Stimulated activated CD4-positive, alpha-beta T cell treated with anti-CD3 and anti-CD28 coated beads, Interleukin-15, amount 100 ng/mL, for 1 hour (primary cell): Measurements from ENCODE around the gene RALGAPA1.
"Not testable (repeated sequence)": the region's sequence is repeated elsewhere in the genome, so short reads cannot be mapped to it uniquely, and the experiment has no call there.

ENCODE experiments used
- DNase-seq, 2 donors: peaks; one replicate each; pipeline ENCODE4 v3.0.0-alpha.2; 2020; ENCODE audit warnings: low read depth in 1 of 2, low spot score in 1 of 2

RALGAPA1 gene

DNA sequence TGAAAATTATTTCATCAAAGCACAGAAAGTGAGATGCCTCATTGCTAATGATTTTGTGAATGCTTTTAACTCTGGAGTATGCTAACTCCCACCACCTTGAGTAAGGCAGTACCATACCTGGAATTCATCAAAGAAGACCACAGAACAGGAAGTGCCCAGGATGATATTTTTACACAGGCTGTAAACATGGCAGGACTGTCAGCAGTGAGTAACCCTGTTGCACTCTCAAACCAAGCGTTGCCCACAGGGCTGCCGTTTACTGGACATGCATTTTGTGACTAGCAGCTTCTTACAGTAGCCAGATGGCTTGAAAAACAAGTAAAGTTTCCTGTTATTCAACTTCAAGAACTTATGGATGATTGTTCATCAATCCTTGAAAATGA is 42.4 kb downstream of the RALGAPA1 start:
- DNase-seq: no peak

DNA sequence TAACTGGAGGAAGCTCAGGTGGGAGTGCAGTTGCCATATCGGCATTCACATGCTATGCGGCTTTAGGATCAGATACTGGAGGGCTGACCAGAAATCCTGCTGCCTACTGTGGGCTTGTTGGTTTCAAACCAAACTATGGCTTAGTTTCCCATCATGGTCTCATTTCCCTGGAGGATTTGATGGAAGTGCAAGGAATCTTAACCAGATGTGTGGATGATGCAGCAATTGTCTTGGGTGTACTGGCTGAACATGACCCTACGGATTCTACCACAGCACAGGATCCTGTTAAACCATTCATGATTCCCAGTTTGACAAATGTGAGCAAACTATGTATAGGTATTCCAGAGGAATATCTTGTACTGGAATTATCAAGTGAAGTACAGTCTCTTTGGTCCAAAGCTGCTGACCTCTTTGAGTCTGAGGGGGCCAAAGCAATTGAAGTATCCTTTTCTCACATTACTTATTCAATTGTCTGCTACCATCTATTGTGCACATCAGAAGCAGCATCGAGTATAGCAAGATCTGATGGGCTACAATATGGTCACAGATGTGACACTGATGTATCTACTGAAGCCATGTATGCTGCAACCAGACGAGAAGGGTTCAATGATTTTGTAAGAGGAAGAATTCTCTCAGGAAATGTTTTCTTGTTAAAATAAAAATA is 42.9 kb downstream of the RALGAPA1 start:
- no peak for DNase-seq

DNA sequence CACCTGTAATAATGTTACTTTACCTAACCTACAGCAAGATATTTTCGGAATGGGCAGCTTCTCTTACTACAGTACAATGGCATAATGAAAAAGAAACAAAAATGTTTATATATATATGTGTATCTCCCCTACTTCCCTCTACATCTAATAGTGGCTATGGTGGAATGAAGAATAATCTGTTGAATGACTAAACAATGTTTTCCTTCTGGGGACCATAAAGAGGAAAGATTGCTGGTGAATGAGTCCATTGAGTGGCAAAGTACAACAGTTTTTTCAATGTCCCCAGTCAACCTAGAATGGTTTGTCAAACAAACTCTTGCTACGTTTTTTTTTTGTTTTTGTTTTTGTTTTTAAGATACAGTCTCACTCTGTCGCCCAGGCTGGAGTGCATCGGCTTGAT is 47.2 kb downstream of the RALGAPA1 start:
- DNase-seq: no peak

GRCh38 chr14:35760143-35760542 is 49.0 kb downstream of the RALGAPA1 start:
- no peak for DNase-seq

DNA sequence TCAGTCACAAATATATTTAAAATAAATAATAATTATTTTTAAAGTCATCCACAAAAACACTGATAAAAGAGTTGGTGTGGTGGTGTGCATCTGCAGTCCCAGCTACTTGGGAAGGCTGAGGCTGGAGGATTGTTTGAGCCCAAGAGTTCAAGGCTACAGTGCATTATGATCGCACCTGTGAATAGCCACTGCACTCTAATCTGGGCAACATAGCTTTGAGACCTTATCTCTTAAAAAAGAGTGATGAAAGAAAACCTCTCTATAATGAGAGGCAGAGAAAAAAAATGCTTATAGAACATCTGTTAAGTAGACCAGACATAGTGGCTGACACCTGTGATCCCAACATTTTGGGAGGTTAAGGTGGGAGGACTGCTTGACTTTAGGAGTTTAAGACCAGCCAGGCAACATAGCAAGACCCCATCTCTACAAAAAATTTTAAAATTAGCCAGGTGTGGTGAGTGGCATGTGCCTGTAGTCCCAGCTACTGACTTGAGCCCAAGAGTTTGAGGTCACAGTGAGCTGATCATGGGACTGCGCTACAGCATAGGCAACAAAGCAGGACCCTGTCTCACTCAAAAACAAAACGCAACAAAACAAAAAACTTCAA is 50.5 kb downstream of the RALGAPA1 start:
- no peak for DNase-seq

GRCh38 chr14:35754671-35755070 is 54.4 kb downstream of the RALGAPA1 start:
- DNase-seq: no peak

GRCh38 chr14:35752380-35752779 is 56.7 kb downstream of the RALGAPA1 start:
- no peak for DNase-seq

GRCh38 chr14:35750202-35750904 is 58.7 kb downstream of the RALGAPA1 start:
- no peak for DNase-seq

DNA sequence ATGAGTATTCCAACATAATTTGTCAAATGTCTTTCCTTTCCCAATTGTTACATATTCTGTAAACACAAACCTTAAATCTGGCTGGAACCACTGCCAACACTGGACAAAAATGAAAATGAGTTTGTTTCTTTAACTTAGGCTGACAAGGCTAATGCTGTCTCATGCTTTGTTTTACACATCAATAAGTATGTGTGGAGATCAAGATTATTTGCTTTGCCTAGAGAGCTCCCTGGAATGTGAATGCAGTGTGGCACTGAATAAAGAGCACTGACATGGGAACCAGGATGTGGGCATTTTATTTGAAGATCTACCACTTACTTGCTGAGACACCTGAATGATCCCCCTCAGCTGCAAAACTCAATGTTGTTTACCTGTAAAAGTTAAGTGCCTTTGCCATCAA is 61.7 kb downstream of the RALGAPA1 start:
- DNase-seq: no peak

GRCh38 chr14:35742442-35742841 is 66.7 kb downstream of the RALGAPA1 start:
- no peak for DNase-seq

DNA sequence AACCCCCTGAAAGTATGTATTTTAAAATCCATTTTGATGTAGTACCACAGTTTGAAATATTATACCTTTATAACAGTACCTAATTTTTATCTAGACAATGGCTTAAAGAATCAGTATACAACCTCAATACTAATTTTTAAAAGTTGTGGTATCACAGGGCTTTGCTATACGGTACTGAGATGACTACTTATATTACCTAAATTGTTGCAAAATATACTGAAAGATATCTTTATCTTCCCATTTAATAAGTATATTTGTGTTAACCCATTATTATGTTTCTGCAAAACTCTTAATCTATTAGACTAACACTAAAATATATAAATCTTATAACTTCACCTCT is 67.1 kb downstream of the RALGAPA1 start:
- no peak for DNase-seq

GRCh38 chr14:35741345-35742031 is 67.6 kb downstream of the RALGAPA1 start:
- no peak for DNase-seq

DNA sequence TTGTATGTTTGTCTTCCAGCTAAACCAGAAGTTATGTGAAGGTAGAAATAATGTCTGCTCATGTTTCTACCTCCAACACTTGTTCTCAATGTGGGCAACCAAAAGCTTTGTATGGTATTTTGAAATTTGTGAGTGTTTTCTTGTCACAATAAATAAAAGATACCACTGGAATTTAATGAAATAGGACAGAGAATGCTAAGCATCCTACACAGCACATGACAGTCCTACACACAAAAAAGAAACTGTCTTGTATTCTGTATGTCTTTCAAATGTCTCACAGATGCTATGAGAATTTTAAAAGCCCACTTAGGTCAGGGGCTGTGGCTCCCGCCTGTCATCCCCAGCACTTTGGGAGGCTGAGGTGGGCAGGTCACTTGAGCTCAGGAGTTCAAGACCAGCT is 68.9 kb downstream of the RALGAPA1 start:
- no peak for DNase-seq

DNA sequence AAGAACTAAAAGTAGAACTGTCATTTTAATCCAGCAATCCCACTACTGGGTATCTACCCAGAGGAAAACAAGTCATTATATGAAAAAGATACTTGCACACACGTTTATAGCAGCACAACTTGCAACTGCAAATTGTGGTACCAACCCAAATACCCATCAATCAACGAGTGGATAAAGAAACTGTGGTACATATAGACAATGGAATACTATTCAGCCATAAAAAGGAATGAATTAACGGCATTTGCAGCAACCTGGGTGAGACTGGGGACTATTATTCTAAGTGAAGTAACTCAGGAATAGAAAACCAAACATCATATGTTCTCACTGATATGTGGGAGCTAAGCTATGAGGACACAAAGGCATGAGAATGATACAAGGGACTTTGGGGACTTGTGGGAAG is 73.9 kb downstream of the RALGAPA1 start:
- not testable (repeated sequence) for DNase-seq

DNA sequence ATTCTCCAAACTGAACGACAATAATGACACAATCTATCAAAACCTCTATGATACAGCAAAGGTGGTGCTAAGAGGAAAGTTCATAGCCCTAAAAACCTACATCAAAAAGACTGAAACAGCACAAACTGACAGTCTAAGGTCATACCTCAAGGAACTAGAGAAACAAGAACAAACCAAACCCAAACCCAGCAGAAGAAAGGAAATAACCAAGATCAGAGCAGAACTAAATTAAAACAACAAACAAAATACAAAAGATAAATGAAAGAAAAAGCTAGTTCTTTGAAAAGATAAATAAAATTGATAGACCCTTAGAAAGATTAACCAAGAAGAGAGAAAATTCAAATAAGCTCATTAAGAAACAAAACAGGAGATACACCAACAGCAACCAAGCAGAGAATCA is 75.6 kb downstream of the RALGAPA1 start:
- not testable (repeated sequence) for DNase-seq

DNA sequence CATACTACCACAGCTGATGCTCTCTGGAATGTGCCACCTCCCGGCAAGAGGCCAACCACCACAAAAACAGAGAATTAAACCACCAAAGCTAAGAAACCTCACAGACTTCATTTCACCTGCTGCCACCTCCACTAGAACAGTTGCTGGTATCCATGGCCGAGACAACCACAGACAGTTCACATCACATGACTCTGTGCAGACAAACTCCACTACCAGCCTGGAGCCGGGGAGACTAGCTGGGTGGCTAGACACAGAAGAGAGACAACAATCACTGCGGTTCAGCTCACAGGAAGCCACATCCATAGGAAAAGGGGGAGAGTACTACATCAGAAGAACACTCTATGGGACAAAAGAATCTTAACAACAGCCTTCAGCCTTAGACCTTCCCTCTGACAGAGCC is 78.2 kb downstream of the RALGAPA1 start:
- no peak for DNase-seq

DNA sequence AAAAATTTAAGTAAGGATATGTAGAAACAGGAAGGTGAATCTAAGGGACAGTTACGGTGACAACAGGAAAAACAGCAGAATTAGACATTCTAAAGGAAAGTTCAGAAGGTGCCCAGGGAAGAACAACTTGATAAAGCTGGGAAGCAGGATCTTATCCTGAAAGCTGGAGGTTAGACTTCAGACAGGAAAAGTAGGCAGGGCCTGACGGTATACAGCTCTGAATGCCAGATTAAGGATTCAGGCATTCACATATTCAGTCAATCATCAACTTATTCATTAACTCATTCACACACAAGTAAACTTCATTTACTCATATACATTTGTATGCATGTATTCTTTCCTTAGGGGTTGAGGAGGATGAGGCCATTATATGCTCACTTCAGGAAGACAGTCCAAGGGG is 81.3 kb downstream of the RALGAPA1 start:
- no peak for DNase-seq

GRCh38 chr14:35725930-35726329 is 83.2 kb downstream of the RALGAPA1 start:
- no peak for DNase-seq

GRCh38 chr14:35715079-35715478 is 94.0 kb downstream of the RALGAPA1 start:
- DNase-seq: no peak

DNA sequence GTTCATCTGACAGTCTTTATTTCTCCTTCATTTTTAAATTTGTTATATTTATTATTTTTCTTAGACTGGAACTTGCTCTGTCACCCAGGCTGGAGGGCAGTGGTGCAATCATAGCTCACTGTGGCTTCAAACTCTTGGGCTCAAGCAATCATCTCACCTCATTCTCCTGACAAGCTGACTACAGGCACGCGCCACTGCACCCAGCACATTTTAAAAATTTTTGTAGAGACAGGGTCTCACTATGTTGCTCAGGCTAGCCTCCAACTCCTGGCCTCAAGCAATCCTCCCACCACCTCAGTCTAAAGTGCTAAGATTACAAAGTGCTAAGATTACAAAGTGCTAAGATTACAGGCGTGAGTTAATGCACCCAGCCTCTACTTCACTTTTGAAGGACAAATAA is 96.6 kb downstream of the RALGAPA1 start:
- no peak for DNase-seq

DNA sequence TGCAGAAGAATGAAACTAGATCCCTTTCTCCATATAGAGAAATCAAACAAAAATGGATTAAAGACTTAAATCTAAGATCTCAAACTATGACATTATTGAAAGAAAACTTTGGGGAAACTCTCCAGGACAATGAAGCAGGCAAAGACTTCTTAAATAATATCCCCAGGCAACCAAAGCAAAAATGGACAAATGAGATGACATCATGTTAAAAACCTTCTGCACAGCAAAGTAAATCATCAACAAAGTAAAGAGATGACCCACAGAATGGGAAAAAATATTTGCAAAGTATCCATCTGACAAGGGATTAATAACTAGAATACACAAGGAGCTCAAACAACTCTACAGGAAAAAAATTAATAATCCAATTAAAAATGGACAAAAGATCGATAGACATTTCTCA is 101.0 kb downstream of the RALGAPA1 start:
- no peak for DNase-seq

- no peak for DNase-seq
These were observed 103.5 kb downstream of the RALGAPA1 start for GRCh38 chr14:35705636-35706035.
